ENCODE data around the gene MDM2.

Gene MDM2

DNA sequence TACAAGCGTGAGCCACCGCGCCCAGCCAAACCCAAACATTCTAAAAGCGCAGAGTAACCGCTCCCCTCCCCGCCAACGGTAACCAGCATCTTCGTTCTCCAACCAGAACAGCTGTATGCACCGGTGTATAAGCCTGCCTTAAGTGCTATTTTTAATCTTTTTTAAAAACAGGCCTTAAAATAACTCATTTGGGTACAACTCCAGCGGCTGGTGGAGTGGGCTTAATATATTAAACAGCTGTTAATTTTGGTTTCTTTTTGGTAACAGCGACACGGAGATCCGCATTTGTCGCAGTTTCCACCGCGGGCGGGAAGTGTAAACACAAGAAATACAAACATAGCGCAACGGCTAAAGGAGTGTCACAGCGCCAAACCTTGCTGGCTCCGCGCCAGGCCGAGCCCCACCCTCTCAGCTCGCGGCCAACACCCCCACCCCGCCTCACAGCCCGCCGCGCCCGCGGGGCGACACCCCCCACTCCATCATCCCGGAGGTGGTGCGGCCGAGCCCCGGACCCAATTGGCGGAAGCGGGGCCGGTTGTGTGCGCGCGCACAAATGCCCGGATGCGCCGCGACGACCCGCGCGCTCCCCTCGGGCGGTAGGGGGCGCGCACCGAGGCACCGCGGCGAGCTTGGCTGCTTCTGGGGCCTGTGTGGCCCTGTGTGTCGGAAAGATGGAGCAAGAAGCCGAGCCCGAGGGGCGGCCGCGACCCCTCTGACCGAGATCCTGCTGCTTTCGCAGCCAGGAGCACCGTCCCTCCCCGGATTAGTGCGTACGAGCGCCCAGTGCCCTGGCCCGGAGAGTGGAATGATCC lies at the start of gene MDM2:
Gene MDM2, plus strand, starts transcription at position 602 of the 812 bp plus-strand sequence. CDS start 301 bp downstream, outside the sequence.
- in situ Hi-C loops (cut with MboI; ENCODE audit: low pct_unique_long_range_greater_than_20kb, low sequenced_read_pairs, unreplicated experiment), result no loop called here
- TF ChIP-seq, protein P1, sequence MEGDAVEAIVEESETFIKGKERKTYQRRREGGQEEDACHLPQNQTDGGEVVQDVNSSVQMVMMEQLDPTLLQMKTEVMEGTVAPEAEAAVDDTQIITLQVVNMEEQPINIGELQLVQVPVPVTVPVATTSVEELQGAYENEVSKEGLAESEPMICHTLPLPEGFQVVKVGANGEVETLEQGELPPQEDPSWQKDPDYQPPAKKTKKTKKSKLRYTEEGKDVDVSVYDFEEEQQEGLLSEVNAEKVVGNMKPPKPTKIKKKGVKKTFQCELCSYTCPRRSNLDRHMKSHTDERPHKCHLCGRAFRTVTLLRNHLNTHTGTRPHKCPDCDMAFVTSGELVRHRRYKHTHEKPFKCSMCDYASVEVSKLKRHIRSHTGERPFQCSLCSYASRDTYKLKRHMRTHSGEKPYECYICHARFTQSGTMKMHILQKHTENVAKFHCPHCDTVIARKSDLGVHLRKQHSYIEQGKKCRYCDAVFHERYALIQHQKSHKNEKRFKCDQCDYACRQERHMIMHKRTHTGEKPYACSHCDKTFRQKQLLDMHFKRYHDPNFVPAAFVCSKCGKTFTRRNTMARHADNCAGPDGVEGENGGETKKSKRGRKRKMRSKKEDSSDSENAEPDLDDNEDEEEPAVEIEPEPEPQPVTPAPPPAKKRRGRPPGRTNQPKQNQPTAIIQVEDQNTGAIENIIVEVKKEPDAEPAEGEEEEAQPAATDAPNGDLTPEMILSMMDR (IDR thresholded peaks at IDR 0.05; ENCODE audit: extremely low read depth, insufficient read depth, missing control alignments), result peak; percentile 85
- DNase-seq (ENCODE audit: low spot score), result peak; percentile 97

DNA sequence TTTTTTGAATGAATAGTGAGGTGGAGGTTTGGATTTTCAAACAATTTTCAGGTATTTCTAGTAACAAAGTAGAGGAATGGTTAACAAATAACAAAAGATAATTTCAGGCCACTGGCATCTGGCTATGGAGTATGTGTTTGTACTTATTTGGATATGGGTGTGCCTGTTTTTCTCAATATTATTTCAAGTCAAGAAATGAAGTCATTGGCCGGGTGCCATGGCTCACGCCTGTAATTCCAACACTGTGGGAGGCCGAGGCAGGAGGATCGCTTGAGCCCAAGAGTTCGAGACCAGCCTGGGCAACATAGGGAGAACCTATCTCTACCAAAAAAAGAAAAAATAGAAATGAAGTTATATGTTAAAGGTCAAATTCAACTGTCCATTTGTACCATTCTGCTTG lies 48.1 kb upstream of the MDM2 start:
- no peak for DNase-seq (ENCODE audit: low spot score)
- in situ Hi-C loops (cut with MboI; ENCODE audit: low pct_unique_long_range_greater_than_20kb, low sequenced_read_pairs, unreplicated experiment), result no loop called here
- TF ChIP-seq, protein P1 (IDR thresholded peaks at IDR 0.05; ENCODE audit: extremely low read depth, insufficient read depth, missing control alignments), result no peak

DNA sequence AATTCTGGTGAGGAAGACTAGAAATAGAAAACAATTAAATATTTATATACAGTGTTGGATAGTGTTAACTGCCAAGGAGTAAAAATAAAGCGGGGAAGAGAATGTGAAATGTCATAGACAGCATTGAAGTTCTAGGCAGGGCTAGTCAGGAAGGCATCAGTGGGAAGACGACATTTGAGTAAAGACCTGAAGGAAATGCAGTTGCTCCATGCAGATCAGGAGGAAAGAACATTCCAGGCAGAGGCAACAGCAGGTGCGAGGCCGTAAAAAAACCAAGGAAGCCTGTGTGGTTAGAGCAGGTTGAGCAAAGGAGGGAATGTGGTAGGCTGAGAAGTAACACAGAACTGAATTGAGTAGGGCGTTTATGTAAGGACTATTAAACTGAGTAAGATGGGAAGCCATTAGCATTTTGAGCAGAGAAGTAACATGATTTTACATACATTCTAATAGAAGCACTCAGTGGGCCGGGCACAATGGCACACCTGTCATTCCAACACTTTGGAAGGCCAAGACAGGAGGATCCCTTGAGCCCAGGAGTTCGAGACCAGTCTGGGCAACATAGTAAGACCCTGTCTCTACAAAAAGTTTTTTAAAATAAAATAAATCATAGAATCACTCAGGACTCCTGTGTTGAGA lies 47.1 kb upstream of the MDM2 start:
- TF ChIP-seq, protein P1 (IDR thresholded peaks at IDR 0.05; ENCODE audit: extremely low read depth, insufficient read depth, missing control alignments), result no peak
- in situ Hi-C loops (cut with MboI; ENCODE audit: low pct_unique_long_range_greater_than_20kb, low sequenced_read_pairs, unreplicated experiment), result no loop called here
- DNase-seq (ENCODE audit: low spot score), result no peak

DNA sequence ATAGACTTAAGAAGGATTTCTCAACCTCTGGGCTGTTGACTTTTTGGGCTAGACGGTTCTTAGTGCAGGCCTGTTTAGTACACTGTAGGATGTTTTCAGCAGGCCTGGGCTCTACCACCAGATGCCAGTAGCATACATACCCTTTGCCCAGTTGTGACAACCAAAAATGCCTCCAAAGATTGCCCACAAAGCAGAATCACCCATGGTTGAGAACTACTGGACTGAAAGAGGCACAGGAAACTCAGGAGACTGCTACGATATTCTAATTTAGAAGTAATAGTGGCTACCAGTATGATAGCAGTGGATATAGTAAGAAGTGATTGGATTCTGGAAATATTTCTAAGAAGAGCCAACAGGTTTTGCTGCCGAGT lies 46.5 kb upstream of the MDM2 start:
- TF ChIP-seq, protein P1 (IDR thresholded peaks at IDR 0.05; ENCODE audit: extremely low read depth, insufficient read depth, missing control alignments), result no peak
- DNase-seq (ENCODE audit: low spot score), result no peak
- in situ Hi-C loops (cut with MboI; ENCODE audit: low pct_unique_long_range_greater_than_20kb, low sequenced_read_pairs, unreplicated experiment), result no loop called here

DNA sequence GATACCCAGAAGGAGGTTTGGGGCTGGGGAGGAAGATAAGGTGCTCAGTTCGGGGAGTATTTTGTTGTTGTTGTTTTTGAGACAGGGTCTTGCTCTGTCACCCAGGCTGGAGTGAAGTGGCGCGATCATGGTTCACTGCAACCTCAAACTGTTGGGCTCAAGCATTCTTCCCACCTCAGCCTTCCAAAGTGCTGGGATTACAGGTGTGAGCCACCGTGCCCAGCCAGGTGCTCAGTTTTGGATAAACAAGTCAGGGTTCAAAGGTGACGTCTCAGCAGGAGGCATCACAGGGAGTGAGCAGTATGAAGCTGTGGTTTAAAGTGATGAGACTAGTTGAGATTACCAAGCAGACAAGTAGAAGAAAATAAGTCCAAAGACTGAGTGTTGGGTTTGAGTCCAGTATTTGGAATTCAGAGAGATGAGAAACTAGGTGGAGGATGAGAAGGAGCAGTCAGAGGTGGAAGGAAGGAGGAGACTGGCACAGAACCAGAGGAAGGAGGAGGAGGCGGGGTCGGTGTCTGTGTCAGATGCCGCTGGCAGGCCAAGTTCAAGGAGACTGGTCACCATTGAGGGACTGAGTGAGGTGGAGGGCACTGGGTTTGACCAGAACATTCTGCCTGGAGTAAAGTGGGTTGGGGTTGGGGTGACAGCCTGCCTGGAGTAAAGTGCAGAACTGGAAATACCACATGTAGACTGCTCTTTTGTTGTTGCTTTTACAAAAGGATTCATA lies 45.9 kb upstream of the MDM2 start:
- DNase-seq (ENCODE audit: low spot score), result no peak
- in situ Hi-C loops (cut with MboI; ENCODE audit: low pct_unique_long_range_greater_than_20kb, low sequenced_read_pairs, unreplicated experiment), result no loop called here
- TF ChIP-seq, protein P1 (IDR thresholded peaks at IDR 0.05; ENCODE audit: extremely low read depth, insufficient read depth, missing control alignments), result no peak

DNA sequence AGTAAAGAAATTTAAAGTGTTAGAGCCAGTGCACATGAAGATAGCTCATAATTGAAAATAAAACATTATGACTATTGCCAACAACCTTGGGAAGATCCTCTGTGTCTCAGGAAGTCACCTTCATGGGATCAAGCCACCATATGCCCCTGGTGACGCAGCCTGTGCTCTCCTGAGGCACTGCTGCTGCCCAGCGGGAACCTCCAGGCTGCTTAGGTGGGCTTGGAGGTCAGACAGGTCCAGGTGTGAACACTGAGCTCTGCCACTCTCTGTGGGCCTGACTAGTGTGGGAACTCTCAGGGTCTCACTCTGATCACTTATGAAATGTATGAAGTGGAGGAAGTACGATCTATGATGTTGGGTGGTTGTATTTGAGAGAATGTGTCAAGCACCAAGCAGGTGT lies 45.3 kb upstream of the MDM2 start:
- in situ Hi-C loops (cut with MboI; ENCODE audit: low pct_unique_long_range_greater_than_20kb, low sequenced_read_pairs, unreplicated experiment), result no loop called here
- no peak for DNase-seq (ENCODE audit: low spot score)

More for the DNA sequence above, 45.3 kb upstream of the MDM2 start:
- TF ChIP-seq, protein P1 (IDR thresholded peaks at IDR 0.05; ENCODE audit: extremely low read depth, insufficient read depth, missing control alignments), result no peak

Data from GM13977 (cell line).